GM12878 (cell line): ENCODE results near the gene TECPR1. TPM values are rescaled to one million over a fixed set of nuclear protein-coding genes. Genes with fewer than 3 reads are reported as not detected.

Experiments
- ATAC-seq: fragments of 200-7000 bp; cut with Tn5 transposase; 3 replicates; pipeline ENCODE4 v1.9.1; 2020; ENCODE audit warnings: mild to moderate bottlenecking, moderate library complexity
- BruUV-seq: library from RNA; stranded (reverse); fragments of 400-500 nt; replicated peaks from 2 replicates; lab custom pipeline; 2021; lab: Mats Ljungman, UMichigan
- CTCF ChIA-PET: fragments of 300-600 bp; sonication (Branson Sonifier 250); formaldehyde crosslinking; extraction: SDS; loops from one replicate; lab custom pipeline; 2021; ENCODE audit warnings: inconsistent platforms; lab: Yijun Ruan, JAX
- POLR2A ChIA-PET: fragments of 350-600 bp; formaldehyde crosslinking; extraction: SDS; loops from one replicate; lab custom pipeline; 2021; ENCODE audit warnings: inconsistent platforms; lab: Charles Lee
- RAD21 ChIA-PET: fragments of 300-600 bp; sonication (Branson Sonifier 250); formaldehyde crosslinking; loops from one replicate; lab custom pipeline; 2023; ENCODE audit warnings: antibody characterized with exemption; ENCODE audit not compliant: unreplicated experiment; lab: Charles Lee
- SMC1A ChIA-PET: fragments of 300-600 bp; sonication (Branson Sonifier 250); formaldehyde crosslinking; loops from one replicate; lab custom pipeline; 2023; ENCODE audit not compliant: unreplicated experiment, uncharacterized antibody; lab: Charles Lee
- DNase-seq: peaks from one replicate; pipeline ENCODE4 v3.0.0-alpha.2; 2011; ENCODE audit warnings: low read depth, low spot score
- FAIRE-seq: peaks from 3 replicates; lab custom pipeline; 2011; peaks lifted over from hg19 to GRCh38; lab: Jason Lieb, UNC
- H2AFZ ChIP-seq: 2 replicates; pipeline ENCODE4 v1.6.0; 2011; ENCODE audit warnings: low read depth, low read length, control low read depth; ENCODE audit not compliant: control insufficient read depth
- H3K27ac ChIP-seq: 2 replicates; pipeline ENCODE4 v1.5.1; 2011; ENCODE audit warnings: control low read depth; ENCODE audit not compliant: control insufficient read depth, insufficient read depth
- H3K27me3 ChIP-seq, 2 experiments: replicated peaks in 1 of 2; 2 replicates each; pipeline versions ENCODE4 v1.6.0 to v1.6.1; 2011; ENCODE audit warnings: low read length in 1 of 2; ENCODE audit not compliant: control insufficient read depth in 2 of 2, insufficient read depth in 2 of 2
- H3K36me3 ChIP-seq, 2 experiments: 2 replicates each; pipeline ENCODE4 v1.5.1; 2011; ENCODE audit warnings: low read length in 1 of 2; ENCODE audit not compliant: control insufficient read depth in 2 of 2, insufficient read depth in 2 of 2
- H3K4me1 ChIP-seq: 2 replicates; pipeline ENCODE4 v1.6.1; 2011; ENCODE audit warnings: mild to moderate bottlenecking, low read length, moderate library complexity, mixed read lengths; ENCODE audit not compliant: control insufficient read depth, insufficient read depth
- H3K4me2 ChIP-seq: 2 replicates; pipeline ENCODE4 v1.6.0; 2011; ENCODE audit warnings: control low read depth; ENCODE audit not compliant: control insufficient read depth, insufficient read depth
- H3K4me3 ChIP-seq: fragments of 200-600 bp; sonication (generic); 2 replicates; pipeline ENCODE4 v1.5.1; 2016
- H3K79me2 ChIP-seq: 2 replicates; pipeline ENCODE4 v1.6.0; 2011; ENCODE audit warnings: low read length; ENCODE audit not compliant: control insufficient read depth, insufficient read depth
- H3K9ac ChIP-seq: 2 replicates; pipeline ENCODE4 v1.8.0; 2011; ENCODE audit warnings: low read length, control low read depth, mixed read lengths; ENCODE audit not compliant: control insufficient read depth, insufficient read depth
- H3K9me3 ChIP-seq: replicated peaks from 3 replicates; pipeline ENCODE4 v1.5.1; 2011; ENCODE audit warnings: mild to moderate bottlenecking, low read length; ENCODE audit not compliant: control insufficient read depth, insufficient read depth
- H4K20me1 ChIP-seq: 2 replicates; pipeline ENCODE4 v1.6.0; 2011; ENCODE audit not compliant: control insufficient read depth, insufficient read depth
- EP300 ChIP-seq, 2 experiments: fragments of 150-350 bp in 1 of 2; IDR thresholded peaks; 2 replicates each; pipeline ENCODE4 v1.6.1; 2011 to 2012; ENCODE audit warnings: low read depth in 2 of 2, low read length in 2 of 2, borderline replicate concordance in 1 of 2, improper control_type of control experiment in 1 of 2, inconsistent platforms in 1 of 2; ENCODE audit not compliant: control insufficient read depth in 1 of 2
- ETV6 ChIP-seq, 2 experiments: fragments of 450-650 bp in 1 of 2; IDR thresholded peaks in 1 of 2; conservative IDR thresholded peaks in 1 of 2; 2 replicates each; pipeline ENCODE4 v1.6.1; 2014; ENCODE audit warnings: antibody characterized with exemption in 1 of 2, borderline replicate concordance in 1 of 2, low read depth in 1 of 2, mild to moderate bottlenecking in 1 of 2, moderate library complexity in 1 of 2
- HCFC1 ChIP-seq: fragments of 150-350 bp; IDR thresholded peaks from 2 replicates; pipeline ENCODE4 v1.6.1; 2014; ENCODE audit warnings: low read length
- POLR2AphosphoS5 ChIP-seq: IDR thresholded peaks from 2 replicates; pipeline ENCODE4 v1.6.1; 2011; ENCODE audit warnings: mild to moderate bottlenecking, low read length, inconsistent platforms
- RAD51 ChIP-seq: fragments of 450-650 bp; IDR thresholded peaks from 2 replicates; pipeline ENCODE4 v1.6.1; 2016; ENCODE audit warnings: moderate library complexity, mild to moderate bottlenecking, inconsistent platforms
- ZNF622 ChIP-seq: fragments of 450-650 bp; IDR thresholded peaks from 2 replicates; pipeline ENCODE4 v1.6.1; 2017; ENCODE audit warnings: mild to moderate bottlenecking, inconsistent platforms
- WGBS: methylation state at CpG from one replicate; pipeline ENCODE4 v1.1.6; 2016; ENCODE audit warnings: low lambda C conversion rate; ENCODE audit not compliant: insufficient replicate concordance, insufficient coverage; ENCODE audit errors: missing lambda C conversion rate; 5-methylcytosine and 5-hydroxymethylcytosine counted together
- in situ Hi-C: fragments of 300-500 bp; cut with MboI; formaldehyde crosslinking; loops from 9 replicates; pipeline ENCODE4 v1.14.3; 2018; ENCODE audit warnings: mixed read lengths
- intact Hi-C: fragments of 100-400 bp; cut with micrococcal nuclease; formaldehyde crosslinking; loops from one replicate; pipeline ENCODE4 v1.14.2; 2022; ENCODE audit not compliant: unreplicated experiment
- polyA plus RNA-seq, 11 experiments: library from polyadenylated mRNA; depleted of rRNA in 4 of 11; unstranded in 6 of 11; stranded (reverse) in 5 of 11; fragments of >200 nt; fragmentation: Nextera tagmentation in 4 of 11; fragmentation: Illumina TruSeq in 1 of 11; extraction: Ambion mirVana in 4 of 11; extraction: Trizol in 1 of 11; gene quantifications; 1 replicate in 1 of 11; 2 replicates in 10 of 11; pipeline versions ENCODE4 v1.2.1 to v1.2.3, GENCODE V29; 2011 to 2016; ENCODE audit warnings: inconsistent platforms in 2 of 11, missing spikeins in 2 of 11, low read depth in 1 of 11
- total RNA-seq, 4 experiments: library from RNA; depleted of rRNA in 3 of 4; stranded (reverse); fragments of >200 nt in 3 of 4; fragmentation: Illumina TruSeq in 1 of 4; extraction: Trizol in 1 of 4; gene quantifications; 2 replicates each; pipeline versions ENCODE4 v1.2.1 to v1.2.3, GENCODE V29; 2013 to 2021
- TF ChIP-seq, protein P1 (sequence below): fragments of 450-650 bp; formaldehyde crosslinking; IDR thresholded peaks from 2 replicates; pipeline ENCODE4 v1.4.0; 2022; ENCODE audit warnings: mild to moderate bottlenecking, moderate library complexity
- TF ChIP-seq, protein P2 (sequence below): fragments of 450-650 bp; IDR thresholded peaks from 2 replicates; pipeline ENCODE4 v1.6.1; 2017; ENCODE audit warnings: mild to moderate bottlenecking, moderate library complexity

The TECPR1 gene
- total and polyA plus RNA-seq, 10 of the 15 experiments (the other 5 are each of a cell fraction or from before 2014, with no cell fraction given), result 0.26 to 16.8 (median 4.2) TPM

DNA sequence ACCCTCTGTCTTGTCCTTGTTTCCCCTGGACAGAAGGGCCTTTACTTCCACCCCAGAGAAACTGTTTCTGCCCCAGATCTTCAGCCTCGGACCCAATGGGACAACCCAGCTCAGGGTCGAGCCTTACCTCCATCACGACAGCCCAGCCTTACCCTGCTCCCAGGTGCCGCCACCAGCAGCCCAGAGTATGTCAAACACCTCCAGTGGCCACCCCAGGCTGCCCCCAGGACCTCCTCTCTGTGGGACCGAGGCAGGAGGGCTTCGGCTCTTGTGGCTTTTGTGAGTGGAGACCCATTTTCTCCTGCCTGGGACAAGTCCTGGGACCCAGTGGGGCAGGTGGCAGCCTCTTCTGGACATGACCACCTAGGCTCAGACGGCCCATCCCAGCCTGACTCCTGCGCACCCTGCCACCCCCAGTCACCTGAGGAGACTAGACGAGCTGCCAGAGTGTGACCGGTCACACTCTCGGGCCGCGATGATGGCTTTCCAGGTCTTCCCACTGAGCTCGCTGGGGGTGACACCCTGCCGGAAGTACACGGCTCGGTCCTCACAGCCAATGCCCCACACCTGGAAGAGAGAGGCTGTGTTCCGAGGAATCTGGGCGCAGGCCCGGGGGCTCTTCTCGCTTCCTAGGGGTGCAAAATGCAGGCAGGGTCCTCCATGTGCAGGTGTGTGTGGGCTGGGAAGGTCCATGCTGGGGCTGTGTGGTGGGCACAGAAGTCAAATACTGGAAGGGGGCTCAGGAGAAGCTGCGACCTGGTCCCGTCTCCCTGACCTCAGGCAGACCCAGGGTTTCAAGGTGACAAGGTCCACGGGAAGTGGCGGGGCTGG lies 15.5 kb downstream of the TECPR1 start:
- ChIA-PET RAD21 (no interaction called here), CTCF (no interaction called here), POLR2A (interaction anchor here (1.2 kb wide), 1 partner anchor 34 kb away, joined by 3 read pairs; no protein-coding TSS in a partner anchor), SMC1A (no interaction called here)
- 95% methylated on average over 25 of the region's 25 CpGs for WGBS
- Histone ChIP-seq H3K4me3 (no peak overlapping the region), H3K27ac (no peak overlapping the region), H3K27me3 (no peaks in the 10 kb centered on the region), H3K36me3 (no peaks in the 10 kb centered on the region), H3K9ac (no peak overlapping the region), H3K9me3 (no peaks in the 10 kb centered on the region), H4K20me1 (no peaks in the 10 kb centered on the region), H3K4me2 (no peak overlapping the region), H3K79me2 (no peaks in the 10 kb centered on the region), H2AFZ (no peak overlapping the region), H3K4me1 (no peaks in the 10 kb centered on the region)
- TF ChIP-seq ETV6 (conservative IDR thresholded peaks at IDR 0.05 in 1 of 2, IDR thresholded peaks at IDR 0.05 in 1 of 2; ENCODE audit: borderline replicate concordance in 1 of 2, low read depth in 1 of 2) (no peak), ZNF622 (no peak)
- no peak for DNase-seq
- no peak for FAIRE-seq
- ATAC-seq, result no peak
- no TSS peak for BruUV-seq
- intact Hi-C loops, result no loop called here
- in situ Hi-C loops, result no loop called here

- Histone ChIP-seq H3K4me1 (no peaks in the 10 kb centered on the region), H3K4me3 (no peak overlapping the region), H3K36me3 (no peaks in the 10 kb centered on the region), H3K9me3 (no peaks in the 10 kb centered on the region), H3K27ac (no peak overlapping the region), H2AFZ (no peak overlapping the region), H3K79me2 (no peaks in the 10 kb centered on the region), H3K9ac (no peak overlapping the region), H3K27me3 (no peaks in the 10 kb centered on the region), H4K20me1 (no peaks in the 10 kb centered on the region), H3K4me2 (no peak overlapping the region)
- no TSS peak for BruUV-seq
- DNase-seq, result no peak
- ChIA-PET POLR2A (no interaction called here), RAD21 (no interaction called here), SMC1A (no interaction called here), CTCF (no interaction called here)
- intact Hi-C loops (no loop called here), in situ Hi-C loops (no loop called here)
- WGBS, result 95% methylated on average over 11 of the region's 11 CpGs
- no peak for FAIRE-seq
- ATAC-seq, result no peak
- TF ChIP-seq EP300 (IDR thresholded peaks at IDR 0.05; ENCODE audit: borderline replicate concordance in 1 of 2, control insufficient read depth in 1 of 2, low read depth in 2 of 2, low read length in 2 of 2) (no peak), HCFC1 (no peak), RAD51 (no peak), POLR2AphosphoS5 (no peak)
- TF ChIP-seq, protein P1, sequence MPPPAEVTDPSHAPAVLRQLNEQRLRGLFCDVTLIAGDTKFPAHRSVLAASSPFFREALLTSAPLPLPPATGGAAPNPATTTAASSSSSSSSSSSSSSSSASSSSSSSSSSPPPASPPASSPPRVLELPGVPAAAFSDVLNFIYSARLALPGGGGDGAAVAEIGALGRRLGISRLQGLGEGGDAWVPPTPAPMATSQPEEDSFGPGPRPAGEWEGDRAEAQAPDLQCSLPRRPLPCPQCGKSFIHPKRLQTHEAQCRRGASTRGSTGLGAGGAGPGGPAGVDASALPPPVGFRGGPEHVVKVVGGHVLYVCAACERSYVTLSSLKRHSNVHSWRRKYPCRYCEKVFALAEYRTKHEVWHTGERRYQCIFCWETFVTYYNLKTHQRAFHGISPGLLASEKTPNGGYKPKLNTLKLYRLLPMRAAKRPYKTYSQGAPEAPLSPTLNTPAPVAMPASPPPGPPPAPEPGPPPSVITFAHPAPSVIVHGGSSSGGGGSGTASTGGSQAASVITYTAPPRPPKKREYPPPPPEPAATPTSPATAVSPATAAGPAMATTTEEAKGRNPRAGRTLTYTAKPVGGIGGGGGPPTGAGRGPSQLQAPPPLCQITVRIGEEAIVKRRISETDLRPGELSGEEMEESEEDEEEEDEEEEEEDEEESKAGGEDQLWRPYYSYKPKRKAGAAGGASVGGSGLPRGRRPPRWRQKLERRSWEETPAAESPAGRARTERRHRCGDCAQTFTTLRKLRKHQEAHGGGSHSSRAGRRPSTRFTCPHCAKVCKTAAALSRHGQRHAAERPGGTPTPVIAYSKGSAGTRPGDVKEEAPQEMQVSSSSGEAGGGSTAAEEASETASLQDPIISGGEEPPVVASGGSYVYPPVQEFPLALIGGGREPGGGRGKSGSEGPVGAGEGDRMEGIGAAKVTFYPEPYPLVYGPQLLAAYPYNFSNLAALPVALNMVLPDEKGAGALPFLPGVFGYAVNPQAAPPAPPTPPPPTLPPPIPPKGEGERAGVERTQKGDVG (CRISPR knock-in tag), result no peak
- TF ChIP-seq, protein P2, sequence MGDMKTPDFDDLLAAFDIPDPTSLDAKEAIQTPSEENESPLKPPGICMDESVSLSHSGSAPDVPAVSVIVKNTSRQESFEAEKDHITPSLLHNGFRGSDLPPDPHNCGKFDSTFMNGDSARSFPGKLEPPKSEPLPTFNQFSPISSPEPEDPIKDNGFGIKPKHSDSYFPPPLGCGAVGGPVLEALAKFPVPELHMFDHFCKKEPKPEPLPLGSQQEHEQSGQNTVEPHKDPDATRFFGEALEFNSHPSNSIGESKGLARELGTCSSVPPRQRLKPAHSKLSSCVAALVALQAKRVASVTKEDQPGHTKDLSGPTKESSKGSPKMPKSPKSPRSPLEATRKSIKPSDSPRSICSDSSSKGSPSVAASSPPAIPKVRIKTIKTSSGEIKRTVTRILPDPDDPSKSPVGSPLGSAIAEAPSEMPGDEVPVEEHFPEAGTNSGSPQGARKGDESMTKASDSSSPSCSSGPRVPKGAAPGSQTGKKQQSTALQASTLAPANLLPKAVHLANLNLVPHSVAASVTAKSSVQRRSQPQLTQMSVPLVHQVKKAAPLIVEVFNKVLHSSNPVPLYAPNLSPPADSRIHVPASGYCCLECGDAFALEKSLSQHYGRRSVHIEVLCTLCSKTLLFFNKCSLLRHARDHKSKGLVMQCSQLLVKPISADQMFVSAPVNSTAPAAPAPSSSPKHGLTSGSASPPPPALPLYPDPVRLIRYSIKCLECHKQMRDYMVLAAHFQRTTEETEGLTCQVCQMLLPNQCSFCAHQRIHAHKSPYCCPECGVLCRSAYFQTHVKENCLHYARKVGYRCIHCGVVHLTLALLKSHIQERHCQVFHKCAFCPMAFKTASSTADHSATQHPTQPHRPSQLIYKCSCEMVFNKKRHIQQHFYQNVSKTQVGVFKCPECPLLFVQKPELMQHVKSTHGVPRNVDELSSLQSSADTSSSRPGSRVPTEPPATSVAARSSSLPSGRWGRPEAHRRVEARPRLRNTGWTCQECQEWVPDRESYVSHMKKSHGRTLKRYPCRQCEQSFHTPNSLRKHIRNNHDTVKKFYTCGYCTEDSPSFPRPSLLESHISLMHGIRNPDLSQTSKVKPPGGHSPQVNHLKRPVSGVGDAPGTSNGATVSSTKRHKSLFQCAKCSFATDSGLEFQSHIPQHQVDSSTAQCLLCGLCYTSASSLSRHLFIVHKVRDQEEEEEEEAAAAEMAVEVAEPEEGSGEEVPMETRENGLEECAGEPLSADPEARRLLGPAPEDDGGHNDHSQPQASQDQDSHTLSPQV, result no peak
Observed at GRCh38 chr7:98235901-98236300, 16.1 kb downstream of the TECPR1 start.
